Activated CD8-positive, alpha-beta memory T cell treated with anti-CD3 and anti-CD28 coated beads for 4 hours (primary cell): ENCODE results near the gene MNX1.

Source experiments
- DNase-seq, 2 donors: peaks; one replicate each; pipeline ENCODE4 v3.0.0-alpha.2; 2020; ENCODE audit warnings: low read depth in 2 of 2

The MNX1 gene

GRCh38 chr7:157002819-157003421 lies 7.5 kb downstream of the MNX1 start:
- DNase-seq = no peak

- no peak for DNase-seq
Observed at GRCh38 chr7:157001920-157002818, 8.3 kb downstream of the MNX1 start.

- DNase-seq = no peak
Observed at GRCh38 chr7:157000741-157001653, 9.5 kb downstream of the MNX1 start.

DNA sequence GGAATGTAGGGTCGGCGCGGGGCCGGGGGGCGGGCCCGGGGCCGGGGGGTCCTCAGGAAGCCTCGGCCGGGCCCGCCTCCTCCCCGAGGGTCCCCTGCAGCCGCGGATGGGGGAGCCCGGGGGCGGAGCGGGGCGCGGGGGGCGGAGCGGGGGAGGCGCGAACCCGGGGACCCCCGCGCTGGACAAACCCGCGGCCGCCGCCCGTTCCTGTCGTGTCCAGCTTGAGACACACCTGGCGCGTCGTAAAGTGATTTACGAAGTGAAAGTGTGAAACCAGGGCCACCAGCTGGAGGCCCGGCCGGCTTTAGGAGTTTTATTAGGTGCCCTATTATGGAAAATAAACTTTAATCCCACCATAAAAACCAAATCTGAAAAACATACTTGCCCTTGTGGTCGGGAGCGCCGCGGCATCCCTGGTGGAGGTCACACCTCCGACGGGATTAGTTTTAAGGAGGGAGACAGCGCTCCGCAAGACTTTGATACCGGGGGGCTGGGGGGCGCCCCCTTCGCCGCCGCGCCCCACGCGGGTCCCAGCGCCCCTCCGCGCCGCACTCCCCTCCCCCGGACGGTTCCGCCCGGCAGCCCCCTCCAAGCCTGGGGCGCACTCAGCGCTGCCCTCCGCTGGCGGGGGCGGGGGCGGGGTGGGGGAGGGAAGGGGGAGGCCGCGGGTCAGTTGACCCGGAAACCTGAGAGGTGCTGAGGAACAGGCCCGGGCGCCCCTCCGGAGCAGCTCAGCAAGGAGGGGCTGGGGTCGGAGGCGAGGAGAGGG lies 10.3 kb downstream of the MNX1 start:
- DNase-seq = no peak

DNA sequence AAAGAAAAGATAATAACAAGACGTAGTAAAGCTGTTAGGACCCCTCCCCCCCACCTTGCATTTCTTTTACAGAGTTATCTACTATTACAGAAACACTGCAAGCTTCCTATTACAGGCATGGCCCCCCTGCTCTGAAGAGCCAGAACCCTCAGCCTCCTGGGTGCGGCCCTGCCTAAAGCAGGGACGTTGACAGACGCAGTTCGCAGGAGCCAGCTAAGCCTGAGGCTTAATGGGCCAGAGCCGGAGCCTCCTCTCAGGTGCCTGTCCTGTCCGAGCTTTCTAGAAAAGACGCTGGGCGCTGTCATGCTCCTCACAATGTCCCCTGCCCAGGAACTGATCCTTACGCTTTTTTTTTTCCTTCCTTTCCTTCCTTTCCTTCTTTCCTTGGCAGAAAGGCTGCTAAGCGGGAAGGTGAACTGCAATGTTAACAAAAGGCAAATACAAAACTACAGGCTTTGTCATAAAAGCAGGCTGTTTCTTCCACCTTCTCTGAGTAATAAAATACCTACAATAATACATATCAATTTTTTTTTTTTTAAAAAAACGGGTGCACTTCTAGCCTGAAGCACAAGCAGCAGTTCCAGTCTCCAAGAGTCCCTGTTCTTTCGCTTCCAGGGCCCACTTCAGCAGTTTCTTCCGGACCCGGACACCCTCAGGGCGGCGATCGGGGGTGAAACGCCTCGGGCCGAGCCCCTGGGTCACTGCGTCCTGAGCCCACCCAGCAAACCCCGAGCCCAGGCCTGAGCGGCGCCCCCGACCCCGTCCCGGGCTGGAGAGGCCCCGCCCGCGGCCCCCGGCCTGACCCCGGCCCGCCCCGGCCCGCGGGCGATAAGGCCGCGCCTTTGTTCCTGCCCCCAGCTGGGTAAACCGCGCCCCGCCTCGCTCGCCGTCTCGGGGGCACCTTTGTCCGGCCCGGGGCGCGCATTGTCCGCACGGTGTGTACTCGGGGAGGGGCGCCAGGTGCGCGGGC lies 11.2 kb downstream of the MNX1 start:
- DNase-seq = no peak

GRCh38 chr7:156994417-156994816 lies 16.0 kb downstream of the MNX1 start:
- DNase-seq = no peak

- DNase-seq = no peak
Observed at GRCh38 chr7:156993925-156994235, 16.6 kb downstream of the MNX1 start.

DNA sequence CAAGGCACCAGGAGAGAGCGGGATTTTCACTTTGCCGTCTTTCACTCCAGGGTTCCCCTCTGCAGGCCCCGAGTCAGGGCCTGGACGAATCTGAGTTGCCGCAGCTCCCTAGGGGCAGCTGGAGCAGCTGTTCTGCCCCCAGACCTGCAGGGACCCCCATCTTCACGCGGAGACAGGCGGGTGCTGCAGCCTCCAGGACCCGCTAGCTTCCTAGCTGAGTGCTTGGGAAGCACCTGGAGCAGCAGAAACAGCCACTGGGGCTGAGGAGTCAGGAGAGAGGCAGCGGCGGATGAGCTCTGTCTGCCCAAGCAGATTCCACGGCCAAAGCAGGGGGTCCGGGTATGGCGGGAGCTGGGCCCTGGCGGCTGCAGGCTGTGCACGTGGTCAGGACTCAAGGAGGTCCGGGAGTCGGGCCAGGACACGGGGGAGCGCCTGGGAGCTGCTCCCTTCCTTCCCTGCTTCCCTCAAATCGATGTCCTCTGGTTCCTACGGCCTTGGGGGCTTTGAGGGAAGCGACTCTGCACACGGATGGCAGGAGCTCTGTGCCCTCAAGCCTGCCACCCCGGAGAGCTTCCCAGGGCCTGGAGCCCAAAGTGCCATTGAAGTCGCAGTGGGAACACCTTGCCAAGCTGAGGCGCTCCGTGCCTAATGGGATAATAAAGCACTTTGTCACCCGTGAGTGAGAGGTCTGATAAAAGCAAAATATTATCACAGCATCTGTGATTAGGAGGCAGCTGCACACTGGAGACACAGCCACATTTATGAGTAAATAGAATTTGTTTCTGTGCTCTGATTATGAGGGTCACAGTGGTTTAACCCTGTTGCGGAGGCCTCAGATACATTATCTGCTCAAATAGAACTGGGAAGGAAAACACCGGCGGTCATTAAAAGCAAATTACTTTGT lies 17.2 kb downstream of the MNX1 start:
- no peak for DNase-seq

- no peak for DNase-seq
Observed at GRCh38 chr7:156989766-156990535, 20.5 kb downstream of the MNX1 start.

DNA sequence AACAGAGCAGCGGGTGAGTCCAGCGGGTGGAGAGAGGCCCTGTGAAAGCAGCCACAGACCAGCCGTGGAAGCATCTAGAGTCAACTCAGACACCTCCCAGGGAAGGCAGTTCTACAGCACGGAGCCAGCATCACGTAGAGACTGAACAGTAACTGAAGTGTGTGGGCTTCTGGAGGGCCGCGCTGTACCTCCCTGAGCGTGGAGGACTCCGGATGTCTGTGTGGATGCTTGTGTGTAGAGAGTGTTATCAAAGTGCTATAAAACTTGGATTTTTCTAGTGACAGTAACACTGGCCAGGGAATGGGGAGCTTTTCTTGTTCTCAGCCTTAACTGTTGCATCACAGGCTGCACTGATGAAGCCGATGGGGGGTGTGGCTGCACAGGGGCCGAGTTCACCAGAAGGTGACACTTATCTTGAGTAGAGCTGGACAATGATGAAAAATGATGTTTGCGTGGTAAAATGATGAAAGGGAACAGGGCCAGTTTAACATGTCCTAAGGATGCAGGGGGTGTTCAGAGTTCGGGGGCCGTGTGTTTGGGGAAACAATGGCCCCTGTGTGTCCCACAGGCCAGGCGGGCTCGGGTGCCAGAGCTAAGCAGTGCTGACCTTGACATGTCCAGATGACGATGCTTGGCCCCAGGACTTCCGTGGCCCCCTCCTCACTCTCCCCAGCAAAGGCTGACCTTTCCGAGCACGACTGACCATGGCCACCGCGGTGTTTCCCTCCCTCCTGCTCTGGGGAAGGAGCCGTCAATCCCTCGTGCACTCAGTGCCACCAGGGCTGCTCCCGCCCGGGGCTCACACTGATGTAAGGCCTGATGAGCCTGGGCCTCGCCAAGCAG lies 21.9 kb downstream of the MNX1 start:
- no peak for DNase-seq

- no peak for DNase-seq
Observed at GRCh38 chr7:156986378-156986777, 24.1 kb downstream of the MNX1 start.

DNA sequence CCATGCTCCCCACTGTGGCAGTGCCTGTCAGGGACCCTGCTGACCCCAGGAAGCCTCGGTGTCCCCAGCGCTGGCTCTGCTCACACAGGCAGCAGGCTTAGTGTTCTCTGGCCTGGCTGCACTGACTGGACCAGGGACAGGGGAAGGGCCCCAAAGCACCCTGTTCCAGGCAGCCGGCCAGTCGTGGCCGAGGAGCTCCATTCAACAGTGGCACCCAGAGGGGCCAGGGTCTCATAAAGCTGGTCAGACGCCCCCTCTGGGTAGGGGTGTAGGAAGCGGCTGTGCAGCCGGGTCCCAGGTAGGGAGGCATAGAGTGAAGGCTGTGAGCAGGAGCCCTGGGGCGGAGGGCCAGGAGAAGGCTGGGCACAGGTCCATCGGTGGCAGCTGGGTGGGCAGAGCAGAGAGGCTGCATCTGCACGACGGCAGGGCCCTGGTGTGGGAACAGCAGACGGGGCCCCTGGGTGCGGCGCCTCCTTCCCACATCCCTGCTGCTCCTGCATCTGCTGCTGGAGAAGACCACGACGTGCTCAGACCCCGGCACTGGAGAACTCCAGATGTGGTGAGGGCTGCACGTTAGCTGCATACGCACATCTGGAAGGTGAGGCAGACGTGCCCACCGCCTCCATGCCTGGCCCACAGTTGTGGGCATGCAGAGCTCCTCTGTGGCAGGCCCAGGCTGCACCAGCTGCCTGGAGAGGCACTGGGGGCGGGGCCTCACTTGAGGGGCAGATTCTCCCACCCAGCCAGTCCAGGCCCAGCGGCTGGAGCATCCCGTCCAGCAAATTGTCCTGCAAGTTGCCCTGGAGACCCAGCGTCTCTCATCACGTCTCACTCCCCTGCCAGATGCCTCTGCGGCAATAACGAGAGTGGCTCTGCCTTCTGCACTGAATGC lies 25.1 kb downstream of the MNX1 start:
- DNase-seq = no peak

DNA sequence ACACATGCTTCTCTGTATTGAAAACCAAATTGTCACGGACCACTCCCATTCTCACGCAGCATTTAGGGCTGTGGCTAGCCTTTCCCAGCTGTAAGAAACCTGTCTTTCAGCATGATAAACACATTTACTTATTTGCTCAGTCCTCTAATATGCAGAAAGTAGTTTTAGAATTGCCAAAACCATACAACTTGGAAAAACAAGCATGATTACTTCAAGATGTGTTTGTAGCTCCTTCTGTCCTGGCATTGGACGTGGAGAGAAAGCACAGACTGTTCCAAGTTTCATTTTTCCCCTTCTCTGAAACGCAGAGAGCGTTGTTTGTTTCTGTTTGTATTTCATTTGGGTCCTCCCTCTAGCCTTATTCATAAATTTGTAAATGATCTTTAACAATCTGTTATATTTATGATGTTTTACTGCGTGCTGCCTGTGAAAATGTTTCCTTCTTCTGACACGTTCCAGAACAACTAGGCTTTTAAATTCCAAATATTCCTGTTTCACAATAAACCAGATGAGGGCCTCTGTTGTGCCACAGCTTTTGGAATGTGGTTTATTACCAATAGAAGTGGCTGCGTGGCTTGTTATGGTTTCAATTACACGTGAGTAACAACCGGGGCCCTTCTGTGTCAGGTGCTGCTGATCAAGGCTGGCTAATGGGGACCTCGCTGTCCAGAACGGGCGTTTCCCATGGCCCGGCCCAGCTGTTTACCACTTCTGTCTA lies 26.1 kb downstream of the MNX1 start:
- DNase-seq = no peak

- no peak for DNase-seq
Observed at GRCh38 chr7:156979711-156980110, 30.8 kb downstream of the MNX1 start.

DNA sequence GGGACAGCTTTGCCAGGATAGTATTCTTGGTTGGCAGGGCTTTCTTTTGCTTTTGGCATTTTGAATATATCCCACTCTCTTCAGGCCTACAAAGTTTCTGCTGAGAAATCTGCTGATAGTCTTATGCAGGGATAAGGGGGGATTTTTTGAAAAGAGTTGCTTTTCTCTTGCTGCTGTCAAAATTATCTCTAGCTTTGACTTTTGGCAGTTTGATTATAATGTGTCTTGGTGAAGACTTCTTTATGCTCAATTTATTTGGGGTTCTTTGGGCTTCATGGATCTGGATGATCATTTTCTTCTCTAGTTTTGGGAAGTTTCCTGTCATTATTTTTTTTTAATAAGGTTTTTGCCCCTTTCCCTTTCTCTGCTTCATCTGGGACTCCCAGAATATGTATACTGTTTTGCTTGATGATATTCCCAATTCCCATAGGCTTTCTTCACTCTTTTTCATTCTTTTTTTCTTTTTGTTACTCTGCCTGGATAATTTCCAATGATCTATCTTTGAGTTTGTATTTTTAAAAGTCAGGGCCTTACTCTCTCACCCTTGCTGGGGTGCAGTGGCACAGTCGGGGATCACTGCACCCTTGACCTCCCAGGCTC lies 31.4 kb downstream of the MNX1 start:
- no peak for DNase-seq

GRCh38 chr7:156975620-156976019 lies 34.8 kb downstream of the MNX1 start:
- DNase-seq = no peak
